HCT116 (cell line): ENCODE measurements around the gene BMF. TPM values are rescaled to one million over a fixed set of nuclear protein-coding genes. Genes with fewer than 3 reads are reported as not detected.

Source experiments
- ATAC-seq: fragments of 200-7000 bp; cut with Tn5 transposase; 2 replicates; pipeline ENCODE4 v1.9.1; 2020; ENCODE audit warnings: mild to moderate bottlenecking, moderate library complexity
- BruUV-seq: library from RNA; stranded (reverse); fragments of 400-500 nt; replicated peaks from 2 replicates; lab custom pipeline; 2021; lab: Mats Ljungman, UMichigan
- CTCF ChIA-PET: fragments of 300-600 bp; sonication (Branson Sonifier 250); formaldehyde crosslinking; loops from one replicate; lab custom pipeline; 2021; ENCODE audit warnings: antibody characterized with exemption; lab: Charles Lee
- POLR2A ChIA-PET: fragments of 300-600, 350-600 bp; sonication (Branson Sonifier 250); formaldehyde crosslinking; loops from one replicate; lab custom pipeline; 2021; ENCODE audit warnings: antibody characterized with exemption; lab: Charles Lee
- RAD21 ChIA-PET, 2 experiments: fragments of 300-600 bp; sonication (Branson Sonifier 250); formaldehyde crosslinking; loops; one replicate each; lab custom pipeline; 2023; ENCODE audit warnings: low total read pairs in 2 of 2; ENCODE audit not compliant: uncharacterized antibody in 2 of 2, unreplicated experiment in 2 of 2, low non-redundant PET in 1 of 2; lab: Charles Lee
- DNase-seq: peaks from one replicate; pipeline ENCODE4 v3.0.0-alpha.2; 2010; ENCODE audit warnings: low read depth, low spot score
- H2AFZ ChIP-seq: fragments of 200-600 bp; shearing (Covaris generic), sonication (generic); 2 replicates; pipeline ENCODE4 v1.6.1; 2017; ENCODE audit warnings: low read depth, mixed run types, mixed read lengths, antibody characterized with exemption, low read length; ENCODE audit not compliant: poor library complexity, severe bottlenecking
- H3K27ac ChIP-seq: 2 replicates; pipeline ENCODE4 v1.5.1; 2012; ENCODE audit warnings: low read depth, low read length
- H3K27me3 ChIP-seq: fragments of 200-600 bp; sonication (generic); 2 replicates; pipeline ENCODE4 v1.6.1; 2016; ENCODE audit warnings: mixed run types, low read length, mixed read lengths; ENCODE audit not compliant: insufficient read depth
- H3K36me3 ChIP-seq, 2 experiments: fragments of 200-500 bp in 1 of 2; fragments of 200-600 bp in 1 of 2; sonication (Bioruptor generic) in 1 of 2; sonication (generic) in 1 of 2; 2 replicates each; pipeline versions ENCODE4 v1.5.1 to v1.6.1; 2014 to 2016; ENCODE audit warnings: low read length in 2 of 2, inconsistent platforms in 1 of 2, mixed read lengths in 1 of 2, mixed run types in 1 of 2; ENCODE audit not compliant: insufficient read depth in 2 of 2, control insufficient read depth in 1 of 2
- H3K4me1 ChIP-seq, 2 experiments: fragments of 200-600 bp in 1 of 2; sonication (generic) in 1 of 2; 2 replicates each; pipeline versions ENCODE4 v1.5.1 to v1.6.1; 2012 to 2017; ENCODE audit warnings: low read length in 2 of 2, inconsistent platforms in 1 of 2, mild to moderate bottlenecking in 1 of 2, mixed read lengths in 1 of 2, mixed run types in 1 of 2, moderate library complexity in 1 of 2; ENCODE audit not compliant: insufficient read depth in 2 of 2, control insufficient read depth in 1 of 2
- H3K4me2 ChIP-seq: fragments of 200-600 bp; sonication (generic); 2 replicates; pipeline ENCODE4 v1.6.1; 2017; ENCODE audit warnings: mixed run types, low read length, mixed read lengths
- H3K4me3 ChIP-seq, 2 experiments: fragments of 200-600 bp in 1 of 2; sonication (generic) in 1 of 2; replicated peaks in 1 of 2; 2 replicates each; pipeline ENCODE4 v1.5.1; 2011 to 2016; ENCODE audit warnings: low read length in 2 of 2, control low read depth in 1 of 2, low read depth in 1 of 2, mild to moderate bottlenecking in 1 of 2, mixed read lengths in 1 of 2, mixed run types in 1 of 2
- H3K79me2 ChIP-seq: fragments of 200-600 bp; sonication (generic); 2 replicates; pipeline ENCODE4 v1.6.1; 2017; ENCODE audit warnings: mild to moderate bottlenecking, mixed run types, low read length, moderate library complexity, mixed read lengths; ENCODE audit not compliant: insufficient read depth
- H3K9ac ChIP-seq: fragments of 200-600 bp; sonication (generic); 2 replicates; pipeline ENCODE4 v1.6.1; 2016; ENCODE audit warnings: low read length, mixed read lengths
- H3K9me2 ChIP-seq: fragments of 200-600 bp; sonication (generic), shearing (Covaris generic); 2 replicates; pipeline ENCODE4 v1.6.1; 2017; ENCODE audit warnings: mixed run types, mild to moderate bottlenecking, moderate library complexity; ENCODE audit not compliant: insufficient read depth
- H3K9me3 ChIP-seq, 2 experiments: fragments of 200-500 bp in 1 of 2; fragments of 200-600 bp in 1 of 2; sonication (Bioruptor generic) in 1 of 2; sonication (generic) in 1 of 2; 2 replicates each; pipeline ENCODE4 v1.6.1; 2014 to 2017; ENCODE audit warnings: low read length in 2 of 2, mixed read lengths in 2 of 2, inconsistent platforms in 1 of 2, low read depth in 1 of 2, mild to moderate bottlenecking in 1 of 2, mixed run types in 1 of 2, moderate library complexity in 1 of 2; ENCODE audit not compliant: control insufficient read depth in 1 of 2, insufficient read depth in 1 of 2
- H4K20me1 ChIP-seq: fragments of 200-600 bp; sonication (generic), shearing (Covaris generic); 2 replicates; pipeline ENCODE4 v1.6.1; 2017; ENCODE audit warnings: mixed run types, mild to moderate bottlenecking, moderate library complexity; ENCODE audit not compliant: insufficient read depth
- CBX3 ChIP-seq: IDR thresholded peaks from 2 replicates; pipeline ENCODE4 v1.6.1; 2012; ENCODE audit warnings: low read depth
- CEBPB ChIP-seq: IDR thresholded peaks from 2 replicates; pipeline ENCODE4 v1.6.1; 2012; ENCODE audit warnings: low read depth
- CTCF ChIP-seq, 3 experiments: fragments of 200-600 bp in 1 of 3; sonication (generic) in 1 of 3; IDR thresholded peaks in 2 of 3; conservative IDR thresholded peaks in 1 of 3; 2 replicates each; pipeline ENCODE4 v1.5.1; 2012 to 2017; ENCODE audit warnings: low read depth in 2 of 3, low read length in 2 of 3, antibody characterized with exemption in 1 of 3, borderline replicate concordance in 1 of 3, control low read depth in 1 of 3, mild to moderate bottlenecking in 1 of 3, mixed read lengths in 1 of 3, mixed run types in 1 of 3, moderate library complexity in 1 of 3; ENCODE audit not compliant: insufficient read depth in 1 of 3
- EGR1 ChIP-seq: IDR thresholded peaks from 2 replicates; pipeline ENCODE4 v1.6.1; 2012; ENCODE audit warnings: low read depth
- EZH2 ChIP-seq: fragments of 200-600 bp; sonication (generic); IDR thresholded peaks from 2 replicates; pipeline ENCODE4 v1.6.1; 2017; ENCODE audit warnings: antibody characterized with exemption, mixed run types
- JUND ChIP-seq: IDR thresholded peaks from 2 replicates; pipeline ENCODE4 v1.6.1; 2012
- MAX ChIP-seq: IDR thresholded peaks from 2 replicates; pipeline ENCODE4 v1.6.1; 2012
- REST ChIP-seq: IDR thresholded peaks from 2 replicates; pipeline ENCODE4 v1.6.1; 2012; ENCODE audit warnings: low read depth
- SIN3A ChIP-seq: IDR thresholded peaks from 2 replicates; pipeline ENCODE4 v1.6.1; 2012; ENCODE audit warnings: low read depth
- SP1 ChIP-seq: IDR thresholded peaks from 2 replicates; pipeline ENCODE4 v1.6.1; 2012; ENCODE audit warnings: low read depth
- TCF7L2 ChIP-seq: IDR thresholded peaks from 2 replicates; pipeline ENCODE4 v1.7.0; 2011; ENCODE audit warnings: borderline replicate concordance, inconsistent platforms; ENCODE audit not compliant: insufficient read depth, insufficient read length; ENCODE audit errors: extremely low read depth
- ZFX ChIP-seq: fragments of 450-650 bp; IDR thresholded peaks from 2 replicates; pipeline ENCODE4 v1.6.1; 2017
- intact Hi-C: fragments of 100-400 bp; cut with micrococcal nuclease; formaldehyde crosslinking; loops from 2 replicates; pipeline ENCODE4 v1.10.0; 2022
- total RNA-seq: library from RNA; stranded (reverse); gene quantifications from one replicate; pipeline ENCODE4 v1.2.1, GENCODE V29; 2021; ENCODE audit not compliant: unreplicated experiment

BMF gene
- total RNA-seq, 1 experiment from 2014 or later = 1.0 TPM

- peak; percentile 65 for ATAC-seq
- peaks cover 69 to 82% of the 10 kb centered on the region in 2 experiments for H3K4me1 ChIP-seq
- peak; percentile 73 for DNase-seq
- ChIA-PET POLR2A (interaction anchor here (1.4 kb wide), 1 partner anchor 58 kb away, joined by 4 read pairs; no protein-coding TSS in a partner anchor), RAD21 (interaction anchor here (1.0 to 1.8 kb wide), 2 partner anchors 59 to 60 kb away, joined by 4 to 12 read pairs; no protein-coding TSS in a partner anchor), CTCF (interaction anchor here (0.7 to 4.1 kb wide), 13 partner anchors 9 to 112 kb away, joined by 3 to 34 read pairs (median 4); no protein-coding TSS in a partner anchor)
- TF ChIP-seq CTCF (IDR thresholded peaks at IDR 0.05 in 2 of 3, conservative IDR thresholded peaks at IDR 0.05 in 1 of 3; ENCODE audit: borderline replicate concordance in 1 of 3, insufficient read depth in 1 of 3, low read depth in 2 of 3, low read length in 2 of 3) = peak in 2 of 3 experiments; percentile 92 to 98; a peak in 4 of 6 replicates
- no peak for TF ChIP-seq ZFX
- peak overlapping the region; percentile 75 for H3K4me2 ChIP-seq
- H3K4me3 ChIP-seq = 0 out of 4 replicates have a peak overlapping the region, but pooled peaks of 1 of the 2 experiments have one; percentile 8
- H3K27me3 ChIP-seq = no peaks in the 10 kb centered on the region
- no peaks in the 10 kb centered on the region for H3K36me3 ChIP-seq
- no peak overlapping the region for H3K27ac ChIP-seq
- H3K79me2 ChIP-seq = no peaks in the 10 kb centered on the region
- intact Hi-C loops = loop anchor here (10.0 kb wide), 1 partner anchor 60 kb away; the partner anchor contains the start of gene BUB1B
- peak overlapping the region; percentile 32; the same call in 1 of the 2 replicates for H3K9ac ChIP-seq
- no TSS peak for BruUV-seq
- H3K9me2 ChIP-seq = no peaks in the 10 kb centered on the region
- no peaks in the 10 kb centered on the region for H3K9me3 ChIP-seq
- H4K20me1 ChIP-seq = no peaks in the 10 kb centered on the region
- H2AFZ ChIP-seq = peak overlapping the region; percentile 36
Measured at GRCh38 chr15:40104865-40105516, 3.7 kb downstream of the BMF start.

GRCh38 chr15:40104296-40104864 is 4.3 kb downstream of the BMF start:
- BruUV-seq = no TSS peak
- ATAC-seq (no peak), DNase-seq (no peak)
- RAD21 ChIA-PET = interaction anchor here (1.0 to 1.8 kb wide), 2 partner anchors 58 to 59 kb away, joined by 4 to 12 read pairs; no protein-coding TSS in a partner anchor
- CTCF ChIA-PET = interaction anchor here (0.7 to 4.1 kb wide), 14 partner anchors 8 to 113 kb away, joined by 3 to 34 read pairs (median 4); no protein-coding TSS in a partner anchor
- no peaks in the 10 kb centered on the region for H3K27me3 ChIP-seq
- no peaks in the 10 kb centered on the region for H3K9me2 ChIP-seq
- POLR2A ChIA-PET = interaction anchor here (1.4 kb wide), 1 partner anchor 57 kb away, joined by 4 read pairs; no protein-coding TSS in a partner anchor
- H3K4me1 ChIP-seq = peaks cover 70 to 83% of the 10 kb centered on the region in 2 experiments
- H3K9me3 ChIP-seq = no peaks in the 10 kb centered on the region
- H3K9ac ChIP-seq = no peak overlapping the region
- no peaks in the 10 kb centered on the region for H4K20me1 ChIP-seq
- no peaks in the 10 kb centered on the region for H3K36me3 ChIP-seq
- no peaks in the 10 kb centered on the region for H3K79me2 ChIP-seq
- H3K4me3 ChIP-seq = no peak overlapping the region
- H2AFZ ChIP-seq = no peak overlapping the region
- H3K27ac ChIP-seq = no peak overlapping the region
- intact Hi-C loops = loop anchor here (10.0 kb wide), 1 partner anchor 60 kb away; the partner anchor contains the start of gene BUB1B
- peak overlapping the region; percentile 75 for H3K4me2 ChIP-seq
- TF ChIP-seq TCF7L2 (no peak), MAX (no peak), CEBPB (no peak), ZFX (no peak), EGR1 (no peak), JUND (no peak), EZH2 (no peak), SIN3A (no peak), REST (no peak), CBX3 (no peak), SP1 (no peak)
